AML-193 (cell line): ENCODE data around the gene RGS9.
A peak's percentile ranks its signal among the peaks of the same experiment; 100 is the strongest.
"Not testable (repeated sequence)": the region's sequence is repeated elsewhere in the genome, so short reads cannot be mapped to it uniquely, and the experiment has no call there.

Source experiments
- DNase-seq, 2 experiments: peaks; one replicate each; lab custom pipeline; 2025; lab: John Stamatoyannopoulos, UW

The RGS9 gene

DNA sequence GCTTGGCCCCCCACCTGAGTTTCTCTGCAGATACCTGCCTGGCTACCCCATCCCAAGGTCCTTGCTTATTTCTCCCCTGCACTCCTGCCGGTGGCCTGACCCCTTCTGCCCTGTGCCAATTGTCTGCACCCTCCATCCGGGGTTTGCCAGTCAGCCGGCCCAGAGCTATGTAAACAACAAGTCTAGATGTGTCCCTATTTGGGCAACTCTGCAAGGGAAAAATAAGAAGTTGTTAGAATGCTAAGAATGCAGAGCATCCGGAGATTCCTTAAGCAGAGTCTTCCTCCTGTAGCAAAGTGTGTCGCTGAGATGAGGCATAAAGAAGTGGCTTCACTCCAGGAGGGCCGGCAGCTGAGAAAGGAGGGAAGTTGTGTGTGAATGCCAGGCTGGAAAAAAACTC lies 46.6 kb downstream of the RGS9 start:
- DNase-seq: no peak

DNA sequence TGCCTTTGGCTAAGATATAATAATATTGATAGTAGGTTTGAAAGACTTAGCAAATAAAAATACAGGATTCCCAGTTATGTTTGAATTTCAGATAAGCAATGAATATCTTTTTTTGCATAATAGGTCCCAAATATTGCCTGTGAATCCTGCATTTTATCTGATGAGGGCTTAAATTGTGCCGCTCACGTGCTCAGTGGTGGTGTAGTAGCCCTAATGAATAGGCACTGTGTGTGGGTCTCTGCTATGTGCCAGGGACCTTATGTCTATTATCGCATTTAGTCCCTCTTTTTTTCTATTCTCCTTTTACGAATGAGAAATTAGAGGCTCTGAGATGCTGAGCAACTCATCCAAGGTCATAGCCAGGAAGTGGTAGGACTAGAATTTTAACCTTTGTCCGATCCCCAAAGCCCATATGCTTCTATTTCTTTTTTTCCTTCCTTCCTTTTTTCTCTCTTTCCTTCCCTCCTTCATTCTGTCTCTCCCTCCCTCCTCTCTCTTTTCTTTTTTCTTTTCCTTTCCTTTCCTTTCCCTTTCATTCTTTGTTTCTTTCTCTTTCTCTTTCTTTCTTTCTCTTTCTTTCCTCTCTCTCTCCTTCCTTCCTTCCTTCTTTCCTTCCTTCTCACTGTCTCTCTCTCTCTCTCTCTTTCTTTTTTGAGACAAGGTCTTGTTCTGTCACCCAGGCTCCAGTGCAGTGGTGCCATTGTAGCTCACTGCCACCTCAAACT lies 47.2 kb downstream of the RGS9 start:
- no peak for DNase-seq

- no peak for DNase-seq
Measured at GRCh38 chr17:65185062-65185461, 47.9 kb downstream of the RGS9 start.

DNA sequence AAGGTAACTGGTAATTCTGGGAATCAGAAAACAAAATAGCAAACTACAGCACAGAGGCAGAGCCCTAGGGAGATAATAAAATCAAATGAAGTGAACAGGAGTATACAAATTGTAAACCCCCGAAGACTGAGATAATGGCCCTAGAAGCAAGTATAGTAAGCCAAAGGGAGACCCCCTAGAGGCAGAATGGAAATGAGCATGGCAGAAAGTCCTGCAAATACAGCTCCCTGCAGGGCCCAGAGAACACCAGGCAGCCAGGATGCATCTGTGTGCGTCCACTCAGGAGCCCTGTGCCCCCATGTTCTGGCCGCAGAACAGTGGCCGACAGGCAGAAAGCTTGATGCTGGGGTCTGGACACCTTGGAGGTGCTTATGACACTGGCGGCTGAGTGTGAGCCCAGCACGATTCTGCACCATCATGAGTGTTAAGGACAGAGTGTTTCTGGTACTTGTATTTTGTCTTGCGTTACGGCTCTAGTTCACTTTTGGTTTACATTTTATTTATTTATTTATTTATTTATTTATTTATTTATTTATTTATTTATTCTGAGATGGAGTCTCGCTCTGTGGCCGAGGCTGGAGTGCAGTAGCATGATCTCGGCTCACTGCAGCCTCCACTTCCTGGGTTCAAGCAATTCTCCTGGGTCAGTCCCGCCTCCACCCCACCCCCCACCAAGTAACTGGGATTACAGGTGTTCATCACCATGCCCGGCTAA lies 48.7 kb downstream of the RGS9 start:
- DNase-seq: no peak

DNA sequence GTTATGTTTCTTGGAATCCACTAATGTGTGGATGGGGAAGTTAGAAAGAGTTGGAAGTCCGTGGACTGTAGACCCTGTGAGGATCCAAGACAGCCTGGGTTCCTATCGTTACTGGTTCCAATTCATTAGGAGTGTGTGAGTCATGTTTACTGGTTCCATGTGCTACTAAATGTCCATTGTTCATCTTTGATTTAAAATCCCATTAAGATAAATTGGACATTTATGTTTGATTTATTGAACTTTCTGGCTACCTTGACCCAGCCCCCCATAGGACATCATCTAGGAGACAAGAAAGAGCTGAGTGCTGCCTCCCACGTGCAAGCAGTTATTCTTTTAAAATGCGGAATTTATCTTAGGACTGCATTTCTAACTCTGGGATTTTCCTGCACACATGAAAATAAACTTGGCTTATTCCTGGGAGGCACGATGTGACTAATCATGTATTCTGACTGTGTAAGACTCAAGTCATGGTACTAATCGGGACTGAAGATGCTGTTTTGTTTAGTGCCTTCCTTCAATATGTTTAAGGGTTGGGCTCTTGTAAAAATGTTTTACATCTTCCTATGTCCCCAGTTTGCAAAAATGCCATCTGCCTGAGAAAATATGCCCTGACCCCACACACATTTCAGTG lies 53.4 kb downstream of the RGS9 start:
- DNase-seq: no peak

DNA sequence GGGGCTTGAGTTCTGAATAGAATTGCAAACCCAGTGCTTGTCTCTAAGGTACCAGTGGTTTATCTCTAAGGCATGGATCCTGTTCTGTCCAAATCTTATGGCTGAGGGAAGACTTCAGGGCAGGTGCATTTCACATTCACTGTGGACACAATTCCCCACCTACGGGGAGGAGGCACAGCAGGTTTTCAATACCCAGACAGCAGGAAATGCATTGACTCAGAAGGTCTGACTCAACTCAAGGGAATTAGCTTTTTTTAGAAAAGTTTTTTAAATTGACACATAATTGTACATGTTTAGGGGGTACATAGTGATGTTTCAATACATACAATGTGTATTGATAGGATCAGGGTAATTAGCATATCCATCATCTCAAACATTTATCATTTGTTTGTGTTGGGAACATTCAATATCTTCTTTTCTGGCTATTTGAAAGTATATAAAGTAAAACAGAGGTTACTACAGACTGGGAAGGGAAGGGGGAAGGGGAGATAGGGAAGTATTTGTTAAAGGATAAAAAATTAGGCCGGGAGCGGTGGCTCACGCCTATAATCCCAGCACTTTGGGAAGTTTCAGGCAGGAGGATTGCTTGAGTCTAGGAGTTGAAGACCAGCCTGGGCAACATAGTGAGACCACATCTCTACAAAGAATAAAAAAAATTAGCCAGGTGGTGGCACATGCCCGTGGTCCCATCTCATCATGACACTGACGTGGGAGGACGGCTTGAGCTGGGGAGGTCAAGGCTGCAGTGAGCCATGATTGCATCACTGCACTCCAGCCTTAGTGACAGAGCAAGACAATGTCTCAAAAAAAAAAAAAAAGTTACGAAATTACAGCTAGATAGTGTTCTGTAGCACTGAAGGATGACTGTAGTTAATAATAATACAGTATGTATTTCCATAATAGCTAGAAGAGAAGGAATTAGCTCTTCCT lies 54.9 kb downstream of the RGS9 start:
- no peak for DNase-seq

DNA sequence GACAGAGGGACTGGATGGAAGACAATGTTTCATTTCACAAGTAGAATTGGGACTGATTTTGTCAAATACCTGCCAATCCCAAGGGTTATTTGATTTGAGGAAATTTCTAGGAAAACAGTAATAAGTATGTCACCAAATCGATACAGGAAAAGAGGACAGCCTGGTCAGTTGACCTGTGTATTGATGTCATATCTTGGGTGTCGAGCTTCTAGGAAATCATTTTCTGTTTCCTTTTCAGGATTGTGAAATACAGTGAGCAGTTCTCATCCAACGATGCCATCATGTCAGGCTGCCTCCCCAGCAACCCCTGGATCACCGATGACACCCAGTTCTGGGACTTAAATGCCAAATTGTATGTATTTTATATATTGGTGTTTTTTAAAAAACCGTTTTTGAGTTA lies 56.1 kb downstream of the RGS9 start:
- DNase-seq: no peak

GRCh38 chr17:65193716-65194293 lies 56.6 kb downstream of the RGS9 start:
- no peak for DNase-seq

DNA sequence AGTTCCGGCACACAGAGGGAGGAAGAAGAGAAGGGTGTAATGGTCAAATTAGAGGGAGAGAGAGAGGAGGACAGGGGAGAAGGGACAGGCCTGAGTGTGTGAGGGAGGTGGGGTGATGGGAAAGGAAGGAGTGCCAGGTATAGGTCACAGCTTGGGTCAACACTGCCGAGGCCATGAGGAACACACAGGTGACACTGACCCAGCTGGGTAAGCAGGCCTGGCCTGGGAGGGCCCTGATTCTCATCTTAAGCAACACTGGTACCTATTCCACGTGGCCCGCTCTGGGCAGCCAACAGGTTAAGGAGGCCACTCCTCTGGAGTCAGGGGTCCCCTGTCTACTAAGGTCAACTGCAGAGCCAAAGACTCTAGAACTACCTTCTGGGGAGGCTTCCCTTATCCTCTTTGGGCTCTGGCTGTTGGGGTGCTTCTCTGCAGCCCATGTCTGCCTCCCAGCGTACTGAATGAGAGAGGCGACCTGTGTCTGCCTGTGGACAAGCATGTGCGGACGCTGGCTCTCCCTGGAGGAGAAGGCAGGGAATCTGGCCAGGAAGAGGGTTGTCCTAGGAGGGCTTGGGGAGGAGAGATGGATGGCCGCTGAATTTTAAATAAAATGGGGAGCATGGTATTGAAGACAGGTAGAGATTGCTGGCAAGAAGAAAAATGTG lies 57.6 kb downstream of the RGS9 start:
- no peak for DNase-seq

DNA sequence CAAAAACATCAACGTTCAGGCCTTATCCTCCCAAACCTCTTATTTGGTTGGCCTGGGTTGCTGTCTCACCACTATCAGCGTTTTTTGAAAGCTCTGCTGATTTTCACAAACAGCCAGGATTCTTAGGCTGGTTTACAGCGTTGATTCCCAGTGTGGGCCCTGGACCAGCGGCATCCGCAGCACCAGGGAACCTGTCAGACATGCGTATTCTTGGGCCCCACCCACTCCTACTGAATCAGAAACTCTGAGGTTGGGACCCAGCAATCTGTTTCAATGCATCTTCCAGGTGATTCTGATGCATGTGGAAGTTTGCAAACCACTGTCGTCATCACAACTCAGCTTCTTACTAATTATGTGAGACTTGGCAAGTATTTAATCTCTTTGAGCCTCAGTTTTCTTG lies 58.5 kb downstream of the RGS9 start:
- DNase-seq: no peak

DNA sequence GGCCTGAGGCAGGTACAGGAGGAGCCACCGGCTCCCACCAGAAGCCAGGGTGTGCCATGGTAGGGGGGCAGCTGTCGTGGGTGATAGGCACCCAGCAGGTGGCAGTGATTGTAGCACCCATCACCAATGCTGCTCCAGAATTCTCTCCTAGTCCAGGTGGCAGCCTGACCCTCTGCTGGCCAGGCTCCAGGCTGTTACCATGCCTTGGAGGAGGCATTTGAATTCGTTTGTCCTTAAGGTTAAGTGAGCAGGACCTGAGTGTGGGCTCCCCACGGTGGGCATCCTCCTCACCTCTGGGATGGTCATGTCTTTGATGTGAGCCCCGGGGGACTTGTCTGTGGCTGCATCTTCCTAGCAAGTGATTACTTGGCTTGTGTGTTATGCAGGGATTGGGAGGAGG lies 59.4 kb downstream of the RGS9 start:
- DNase-seq: no peak

DNA sequence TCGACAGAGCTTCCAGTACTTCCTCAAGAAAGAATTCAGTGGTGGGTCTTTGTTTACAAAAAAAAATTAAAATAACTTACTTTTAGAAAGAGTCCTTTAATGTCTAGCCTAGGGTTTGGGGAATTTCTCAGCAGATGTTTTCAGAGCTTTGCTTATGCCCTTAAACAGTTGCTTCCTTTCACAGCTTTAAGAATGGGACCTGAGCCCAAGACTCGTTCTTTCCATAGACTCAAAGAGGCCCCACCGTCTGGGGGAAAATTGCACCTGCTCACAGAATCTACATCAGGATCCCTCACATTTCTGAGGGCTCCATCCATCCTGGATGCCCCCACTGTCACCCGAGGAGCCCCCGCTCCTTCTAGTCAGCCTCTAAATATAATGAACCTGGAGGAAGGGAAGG lies 60.0 kb downstream of the RGS9 start:
- DNase-seq: no peak

DNA sequence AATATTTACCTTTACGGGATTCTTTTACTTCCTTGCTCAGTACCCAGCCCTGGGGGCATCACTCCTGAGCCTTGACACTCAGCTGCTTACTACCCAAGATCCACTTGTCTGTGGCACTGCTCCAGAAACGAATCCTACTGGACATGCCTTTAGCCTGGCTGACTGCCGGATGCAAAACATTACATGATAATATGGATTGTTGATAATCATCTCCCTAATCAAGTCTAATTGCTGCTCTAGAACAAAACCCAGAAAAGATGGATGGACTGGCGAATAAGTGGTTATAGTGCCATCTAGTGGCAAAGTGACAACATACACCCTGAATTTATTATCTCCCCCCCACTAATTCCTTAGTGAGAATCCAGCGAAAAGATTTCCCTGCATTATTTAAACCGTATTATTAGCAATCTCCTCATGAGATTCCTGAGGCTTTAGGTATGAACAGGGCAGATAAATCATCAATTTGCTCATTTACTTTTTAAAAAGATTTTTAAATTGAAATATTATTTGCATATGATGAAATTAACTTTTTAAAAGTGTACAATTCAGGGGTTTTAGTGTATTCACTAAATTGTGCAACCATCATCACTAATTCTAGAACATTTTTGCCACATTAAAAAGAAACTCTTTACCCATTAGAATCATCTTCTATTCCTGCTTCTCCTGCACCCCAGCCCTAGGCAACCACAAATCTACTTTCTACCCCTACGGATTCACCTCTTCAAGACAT lies 61.6 kb downstream of the RGS9 start:
- peak; percentile 76 to 78 for DNase-seq

- DNase-seq: no peak
Measured at GRCh38 chr17:65201331-65201730, 64.2 kb downstream of the RGS9 start.

DNA sequence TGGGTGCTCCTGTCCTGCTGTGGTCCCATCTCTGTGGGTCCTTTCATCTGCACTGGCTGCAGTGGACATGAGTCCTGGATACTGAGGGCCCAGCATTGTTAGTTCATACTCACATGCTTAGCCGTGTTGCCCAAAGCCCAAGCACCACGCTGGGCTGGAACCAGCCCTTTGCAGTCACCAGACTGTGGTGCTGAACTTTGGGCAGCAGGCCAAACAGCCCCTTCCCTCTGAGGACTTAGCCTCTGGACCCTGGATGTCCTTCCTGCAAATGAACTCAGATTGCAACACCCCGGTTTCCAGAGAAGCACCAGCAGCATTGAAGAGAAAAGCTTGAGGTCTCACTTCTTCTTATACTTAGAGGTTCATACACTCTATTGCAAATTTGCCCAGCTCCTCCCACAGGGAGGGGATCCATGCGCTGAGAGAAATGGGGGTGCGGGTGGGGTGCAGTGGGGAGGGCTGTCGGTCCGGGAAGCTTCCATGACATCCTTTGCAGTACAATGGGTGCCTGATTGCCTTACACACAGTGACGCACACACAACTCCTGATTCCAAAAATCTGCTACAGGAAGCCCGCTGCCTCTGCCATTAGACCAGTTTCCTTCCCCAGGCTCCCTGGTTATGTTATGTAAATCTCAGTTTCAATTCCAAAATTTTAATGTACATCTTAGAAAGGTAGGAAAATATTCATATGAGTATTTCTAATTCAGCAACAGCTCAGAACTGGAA lies 65.8 kb downstream of the RGS9 start:
- DNase-seq: no peak

- no peak for DNase-seq
Measured at GRCh38 chr17:65204001-65204400, 66.8 kb downstream of the RGS9 start.

GRCh38 chr17:65205655-65206054 lies 68.5 kb downstream of the RGS9 start:
- no peak for DNase-seq

DNA sequence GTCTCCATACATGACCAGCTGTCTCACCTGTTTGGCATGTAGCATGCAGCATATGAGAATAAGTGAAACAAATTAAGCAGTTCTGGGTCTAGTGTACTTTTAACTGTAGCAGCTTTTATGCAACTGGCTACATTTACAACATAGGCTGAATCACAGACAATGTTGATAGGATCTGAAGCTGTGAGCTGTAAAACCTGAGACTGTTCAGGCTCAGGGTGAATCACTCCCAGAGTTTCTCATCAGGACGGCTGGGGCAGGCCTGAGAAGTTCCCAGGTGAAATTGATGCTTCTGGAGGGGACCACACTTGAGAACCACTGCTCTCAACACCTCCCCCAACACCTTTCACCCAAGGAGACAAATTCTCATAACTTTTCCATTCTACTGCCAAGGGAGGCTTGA lies 70.3 kb downstream of the RGS9 start:
- DNase-seq: not testable (repeated sequence)

DNA sequence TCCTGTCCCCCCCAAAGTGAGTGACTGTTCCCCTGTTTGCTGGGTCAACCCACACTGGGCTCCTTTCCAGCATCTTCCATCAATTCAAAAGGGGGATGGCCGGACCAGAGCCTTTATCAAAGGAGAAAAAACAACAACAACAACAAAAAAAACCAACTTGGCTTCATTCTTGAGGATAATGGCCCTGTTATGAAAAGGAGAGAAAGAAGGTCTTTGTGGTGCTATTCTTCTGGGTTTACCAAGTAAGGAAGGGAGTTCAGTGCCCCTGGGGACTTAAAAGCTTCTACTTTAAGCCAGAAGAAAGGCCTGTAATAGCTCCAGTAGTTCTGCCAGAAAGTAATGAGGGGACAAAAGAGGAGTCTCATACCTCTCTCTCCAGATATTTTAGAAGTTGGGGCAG lies 71.5 kb downstream of the RGS9 start:
- no peak for DNase-seq

DNA sequence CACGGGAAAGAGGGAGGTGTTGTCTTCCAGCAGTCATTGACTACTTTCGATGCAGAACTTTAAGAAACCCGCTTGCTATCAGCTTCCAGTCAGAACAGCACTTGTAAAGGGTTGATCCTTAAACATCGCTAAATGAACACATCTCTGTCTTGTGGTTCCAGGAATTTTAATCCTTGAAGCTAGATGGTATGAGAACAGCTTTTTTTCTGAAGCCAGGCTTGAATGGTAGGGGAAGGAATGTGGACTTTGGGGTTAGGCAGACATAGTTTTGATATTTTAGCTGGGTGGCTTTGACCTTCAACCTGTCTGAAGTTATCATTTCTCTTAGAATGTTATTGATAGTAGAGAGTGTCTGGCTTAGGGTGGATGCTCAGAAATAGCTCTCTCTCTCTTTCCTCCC lies 81.1 kb downstream of the RGS9 start:
- DNase-seq: no peak
